Peyer's patch (tissue), 4 donors: ENCODE results near the gene THAP8.

Source experiments
- POLR2A ChIP-seq, 2 donors: fragments of 450-650 bp; IDR thresholded peaks; one replicate each; pipeline ENCODE4 v1.5.1; 2017; ENCODE audit warnings: antibody characterized with exemption in 2 of 2, mild to moderate bottlenecking in 2 of 2, moderate library complexity in 2 of 2
- TF ChIP-seq, protein P1 (sequence below), 6 experiments: fragments of 450-650 bp in 4 of 6; fragments of 200-600 bp in 2 of 6; sonication (generic) in 1 of 6; IDR thresholded peaks; one replicate each; pipeline ENCODE4 v1.5.1; 2017 to 2019; ENCODE audit warnings: antibody characterized with exemption in 6 of 6, mild to moderate bottlenecking in 3 of 6, moderate library complexity in 1 of 6

DNA sequence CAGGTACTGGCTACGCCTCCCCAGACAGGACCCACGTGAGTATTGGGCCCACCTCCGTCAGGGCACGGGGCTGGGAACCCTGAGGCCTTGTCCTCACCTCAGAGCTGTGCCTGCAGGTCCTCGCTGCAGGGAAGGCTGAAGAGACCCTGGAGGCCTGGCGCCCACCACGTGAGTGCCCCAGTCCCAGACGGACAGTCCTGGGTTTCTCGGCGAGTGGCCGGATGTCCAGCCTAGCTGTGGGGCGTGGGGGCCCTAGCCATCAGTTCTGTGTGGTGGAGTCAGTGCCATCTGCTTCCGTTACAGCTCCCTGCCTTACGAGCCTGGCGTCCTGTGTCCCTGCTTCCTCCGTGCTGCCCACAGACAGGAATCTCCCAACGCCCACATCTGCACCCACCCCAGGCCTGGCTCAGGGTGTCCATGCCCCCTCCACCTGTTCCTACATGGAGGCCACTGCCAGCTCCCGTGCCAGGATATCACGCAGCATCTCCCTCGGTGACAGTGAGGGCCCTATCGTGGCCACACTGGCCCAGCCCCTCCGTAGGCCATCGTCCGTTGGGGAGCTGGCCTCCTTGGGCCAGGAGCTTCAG is 49.0 kb upstream of the THAP8 start:
- TF ChIP-seq, protein P1, sequence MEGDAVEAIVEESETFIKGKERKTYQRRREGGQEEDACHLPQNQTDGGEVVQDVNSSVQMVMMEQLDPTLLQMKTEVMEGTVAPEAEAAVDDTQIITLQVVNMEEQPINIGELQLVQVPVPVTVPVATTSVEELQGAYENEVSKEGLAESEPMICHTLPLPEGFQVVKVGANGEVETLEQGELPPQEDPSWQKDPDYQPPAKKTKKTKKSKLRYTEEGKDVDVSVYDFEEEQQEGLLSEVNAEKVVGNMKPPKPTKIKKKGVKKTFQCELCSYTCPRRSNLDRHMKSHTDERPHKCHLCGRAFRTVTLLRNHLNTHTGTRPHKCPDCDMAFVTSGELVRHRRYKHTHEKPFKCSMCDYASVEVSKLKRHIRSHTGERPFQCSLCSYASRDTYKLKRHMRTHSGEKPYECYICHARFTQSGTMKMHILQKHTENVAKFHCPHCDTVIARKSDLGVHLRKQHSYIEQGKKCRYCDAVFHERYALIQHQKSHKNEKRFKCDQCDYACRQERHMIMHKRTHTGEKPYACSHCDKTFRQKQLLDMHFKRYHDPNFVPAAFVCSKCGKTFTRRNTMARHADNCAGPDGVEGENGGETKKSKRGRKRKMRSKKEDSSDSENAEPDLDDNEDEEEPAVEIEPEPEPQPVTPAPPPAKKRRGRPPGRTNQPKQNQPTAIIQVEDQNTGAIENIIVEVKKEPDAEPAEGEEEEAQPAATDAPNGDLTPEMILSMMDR (IDR thresholded peaks at IDR 0.05) = no peak
- no peak for TF ChIP-seq POLR2A (IDR thresholded peaks at IDR 0.05)
